GM12874 (cell line): ENCODE results near the gene ERBB2.

Source experiments
- CTCF ChIP-seq: IDR thresholded peaks from 2 replicates; pipeline ENCODE4 v1.5.1; 2011; ENCODE audit warnings: low read depth, mild to moderate bottlenecking, control low read depth, low read length, moderate library complexity; ENCODE audit not compliant: insufficient read depth

The ERBB2 gene

GRCh38 chr17:39745335-39746144, 45.7 kb downstream of the ERBB2 start:
- TF ChIP-seq CTCF: no peak

GRCh38 chr17:39746145-39746461, 46.2 kb downstream of the ERBB2 start:
- TF ChIP-seq CTCF: no peak

DNA sequence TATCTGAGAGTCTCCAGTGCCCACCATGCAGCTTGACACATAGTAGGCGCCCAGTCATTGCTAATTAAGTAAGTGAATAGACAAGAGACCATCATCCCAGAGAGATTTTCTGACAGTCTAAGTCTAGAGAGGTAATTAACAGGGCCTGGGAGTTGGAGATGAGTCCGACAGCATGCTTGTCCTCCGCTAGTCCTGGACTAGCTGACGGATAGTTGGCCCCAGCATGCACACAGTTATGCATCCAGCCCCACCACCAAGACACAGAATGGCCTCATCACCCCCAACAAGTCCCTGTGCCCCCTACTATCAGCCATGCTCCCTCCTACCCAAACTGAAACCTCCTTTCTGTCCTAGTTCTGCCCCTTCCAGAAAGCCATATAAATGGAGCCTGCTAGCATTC, 47.9 kb downstream of the ERBB2 start:
- no peak for TF ChIP-seq CTCF

GRCh38 chr17:39750131-39751015, 50.5 kb downstream of the ERBB2 start:
- TF ChIP-seq CTCF: no peak

- TF ChIP-seq CTCF: no peak
Measured at GRCh38 chr17:39751016-39751543, 51.2 kb downstream of the ERBB2 start.

- TF ChIP-seq CTCF: no peak
Measured at GRCh38 chr17:39751637-39752036, 51.8 kb downstream of the ERBB2 start.

DNA sequence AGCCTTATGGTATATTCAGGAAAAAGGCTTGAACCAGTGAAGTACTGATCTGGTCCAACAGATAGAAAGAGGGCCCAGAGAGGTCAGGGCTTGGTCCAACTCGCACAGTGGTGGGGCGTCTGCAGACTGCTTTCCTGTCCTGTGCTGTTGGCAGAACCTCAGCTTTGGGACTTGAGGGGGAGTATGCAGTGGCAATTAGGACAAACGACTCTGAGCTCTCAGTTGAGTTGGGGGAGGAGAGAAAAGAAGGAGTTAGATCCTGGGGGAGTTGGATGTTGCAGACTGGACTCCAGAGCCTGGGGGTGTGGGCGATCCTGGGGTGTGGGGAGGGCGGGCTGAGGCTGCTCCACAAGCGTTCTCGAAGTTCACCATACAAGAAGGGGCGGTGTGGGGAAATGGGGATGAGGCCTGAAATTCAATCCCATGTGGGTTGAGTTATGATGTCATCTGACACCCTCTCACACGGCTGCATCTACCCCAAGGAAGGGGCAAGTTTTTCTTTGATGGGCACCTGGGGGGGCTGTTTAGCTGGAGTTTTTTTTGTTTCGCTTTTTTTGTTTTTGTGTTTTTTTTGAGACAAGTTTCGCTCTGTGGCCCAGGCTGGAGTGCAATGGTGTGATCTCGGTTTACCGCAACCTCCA, 52.5 kb downstream of the ERBB2 start:
- no peak for TF ChIP-seq CTCF
